KMS-11 (cell line): ENCODE measurements around the gene DIS3L2.
A peak's percentile ranks its signal among the peaks of the same experiment; 100 is the strongest.

Experiments
- H2AFZ ChIP-seq: fragments of 200-600 bp; sonication (generic); 2 replicates; pipeline ENCODE4 v1.6.1; 2016; ENCODE audit warnings: antibody characterized with exemption, mixed run types, low read depth
- H3K27ac ChIP-seq: fragments of 200-600 bp; sonication (generic); 2 replicates; pipeline ENCODE4 v1.6.1; 2016; ENCODE audit warnings: mild to moderate bottlenecking, mixed run types
- H3K27me3 ChIP-seq: fragments of 200-600 bp; sonication (generic); 2 replicates; pipeline ENCODE4 v1.6.1; 2017; ENCODE audit warnings: mild to moderate bottlenecking, low read depth, mixed run types, moderate library complexity; ENCODE audit not compliant: insufficient read depth
- H3K36me3 ChIP-seq: fragments of 200-600 bp; sonication (generic); 2 replicates; pipeline ENCODE4 v1.6.1; 2017; ENCODE audit warnings: mild to moderate bottlenecking, mixed run types; ENCODE audit not compliant: insufficient read depth
- H3K4me1 ChIP-seq: fragments of 200-600 bp; sonication (generic); 2 replicates; pipeline ENCODE4 v1.6.1; 2016; ENCODE audit warnings: mild to moderate bottlenecking, low read depth, mixed run types; ENCODE audit not compliant: poor library complexity, severe bottlenecking
- H3K4me2 ChIP-seq: fragments of 200-600 bp; sonication (generic); 2 replicates; pipeline ENCODE4 v1.7.0; 2016; ENCODE audit warnings: mild to moderate bottlenecking, mixed run types
- H3K4me3 ChIP-seq: fragments of 200-600 bp; sonication (generic); IDR thresholded peaks from 2 replicates; pipeline ENCODE4 v1.6.1; 2017; ENCODE audit warnings: low read depth, low read length, mixed read lengths; ENCODE audit not compliant: insufficient read depth
- H3K79me2 ChIP-seq: fragments of 200-600 bp; sonication (generic); 2 replicates; pipeline ENCODE4 v1.6.1; 2016; ENCODE audit warnings: low read depth, mixed run types; ENCODE audit not compliant: insufficient read depth
- H3K9ac ChIP-seq: fragments of 200-600 bp; sonication (generic); 2 replicates; pipeline ENCODE4 v1.6.1; 2016; ENCODE audit warnings: mild to moderate bottlenecking, mixed run types
- H4K20me1 ChIP-seq: fragments of 200-600 bp; sonication (generic); 2 replicates; pipeline ENCODE4 v1.6.1; 2016; ENCODE audit warnings: mild to moderate bottlenecking, mixed run types; ENCODE audit not compliant: insufficient read depth
- TF ChIP-seq, protein P1 (sequence below): fragments of 200-600 bp; sonication (generic); conservative IDR thresholded peaks from 2 replicates; pipeline ENCODE4 v1.6.1; 2017; ENCODE audit warnings: low read depth, mild to moderate bottlenecking, antibody characterized with exemption, low read length, moderate library complexity, mixed read lengths

Gene DIS3L2

DNA sequence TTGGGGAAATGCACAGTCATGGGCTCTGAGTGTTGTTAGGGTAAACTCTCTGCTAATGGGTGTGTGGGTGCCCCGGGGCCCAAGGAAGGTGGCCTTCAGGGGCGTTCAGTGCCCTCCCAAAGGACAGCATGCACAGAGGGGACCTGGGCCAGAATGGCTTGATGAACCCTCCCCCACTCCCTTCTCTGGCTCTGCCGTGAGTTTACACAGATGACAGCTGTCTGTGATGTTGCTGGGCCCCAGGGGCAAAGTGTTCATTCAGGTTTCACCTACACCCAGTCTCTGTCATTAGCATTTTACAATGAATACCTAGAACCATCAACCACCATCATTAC lies 38.5 kb upstream of the DIS3L2 start:
- Histone ChIP-seq H2AFZ (no peak overlapping the region), H3K27me3 (peaks cover 8% of the 10 kb centered on the region; the same call in 1 of the 2 replicates), H3K79me2 (no peaks in the 10 kb centered on the region), H3K4me2 (no peak overlapping the region), H3K36me3 (no peaks in the 10 kb centered on the region), H3K27ac (no peak overlapping the region), H4K20me1 (no peaks in the 10 kb centered on the region), H3K4me3 (no peak overlapping the region), H3K9ac (no peak overlapping the region), H3K4me1 (no peaks in the 10 kb centered on the region)
- TF ChIP-seq, protein P1, sequence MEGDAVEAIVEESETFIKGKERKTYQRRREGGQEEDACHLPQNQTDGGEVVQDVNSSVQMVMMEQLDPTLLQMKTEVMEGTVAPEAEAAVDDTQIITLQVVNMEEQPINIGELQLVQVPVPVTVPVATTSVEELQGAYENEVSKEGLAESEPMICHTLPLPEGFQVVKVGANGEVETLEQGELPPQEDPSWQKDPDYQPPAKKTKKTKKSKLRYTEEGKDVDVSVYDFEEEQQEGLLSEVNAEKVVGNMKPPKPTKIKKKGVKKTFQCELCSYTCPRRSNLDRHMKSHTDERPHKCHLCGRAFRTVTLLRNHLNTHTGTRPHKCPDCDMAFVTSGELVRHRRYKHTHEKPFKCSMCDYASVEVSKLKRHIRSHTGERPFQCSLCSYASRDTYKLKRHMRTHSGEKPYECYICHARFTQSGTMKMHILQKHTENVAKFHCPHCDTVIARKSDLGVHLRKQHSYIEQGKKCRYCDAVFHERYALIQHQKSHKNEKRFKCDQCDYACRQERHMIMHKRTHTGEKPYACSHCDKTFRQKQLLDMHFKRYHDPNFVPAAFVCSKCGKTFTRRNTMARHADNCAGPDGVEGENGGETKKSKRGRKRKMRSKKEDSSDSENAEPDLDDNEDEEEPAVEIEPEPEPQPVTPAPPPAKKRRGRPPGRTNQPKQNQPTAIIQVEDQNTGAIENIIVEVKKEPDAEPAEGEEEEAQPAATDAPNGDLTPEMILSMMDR = no peak

DNA sequence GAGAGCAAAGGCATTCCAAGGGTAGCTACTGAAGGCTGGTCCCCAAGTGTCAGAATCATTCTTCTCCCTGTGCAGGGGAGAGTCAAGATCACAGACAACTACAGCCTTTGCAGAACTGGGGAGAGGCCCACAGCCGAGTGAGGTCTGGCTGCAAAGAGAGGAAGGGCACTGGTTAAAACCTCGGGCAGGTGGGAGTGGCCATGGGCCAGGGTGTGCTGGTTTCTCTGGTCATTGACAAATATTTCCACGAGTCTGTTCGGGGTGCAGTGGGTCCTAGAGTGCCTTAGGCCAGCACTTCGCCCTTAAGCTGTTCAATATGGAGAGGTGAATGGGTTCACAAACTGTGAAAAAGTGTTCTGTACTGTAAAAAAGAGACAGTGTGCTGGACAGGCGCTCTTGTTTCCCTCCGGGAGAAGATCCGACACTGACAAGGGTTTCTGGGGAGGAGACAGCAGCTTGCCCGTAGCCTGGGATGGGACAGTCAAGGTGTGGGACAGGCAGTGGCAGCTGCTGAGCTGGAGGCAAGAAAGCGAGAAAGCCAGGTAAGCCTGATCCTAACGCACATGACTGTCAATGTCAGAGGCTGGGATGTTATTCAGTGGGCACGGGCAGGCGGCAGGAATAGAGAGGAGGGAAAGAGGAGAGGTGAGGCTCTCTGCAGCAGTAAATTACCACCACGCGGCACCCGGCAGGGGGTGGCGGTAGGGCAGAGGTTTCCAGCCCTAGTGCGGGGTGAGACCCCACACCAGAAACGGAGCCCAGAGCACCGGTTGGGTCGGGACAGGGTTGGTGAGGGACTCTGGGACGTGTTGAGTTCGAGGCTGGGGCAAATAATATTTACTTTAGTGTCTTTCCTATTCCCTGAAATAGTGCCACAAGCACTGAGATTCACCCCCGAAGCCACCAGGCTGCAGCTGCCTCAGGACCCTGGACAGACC lies 37.3 kb upstream of the DIS3L2 start:
- no peak overlapping the region for H3K4me3 ChIP-seq
- H3K27me3 ChIP-seq = peaks cover 8% of the 10 kb centered on the region; the same call in 1 of the 2 replicates
- no peaks in the 10 kb centered on the region for H3K79me2 ChIP-seq
- H3K36me3 ChIP-seq = no peaks in the 10 kb centered on the region
- no peaks in the 10 kb centered on the region for H4K20me1 ChIP-seq
- H2AFZ ChIP-seq = no peak overlapping the region
- H3K4me2 ChIP-seq = no peak overlapping the region
- no peak overlapping the region for H3K9ac ChIP-seq
- H3K27ac ChIP-seq = no peak overlapping the region
- H3K4me1 ChIP-seq = no peaks in the 10 kb centered on the region
- TF ChIP-seq, protein P1 = no peak

DNA sequence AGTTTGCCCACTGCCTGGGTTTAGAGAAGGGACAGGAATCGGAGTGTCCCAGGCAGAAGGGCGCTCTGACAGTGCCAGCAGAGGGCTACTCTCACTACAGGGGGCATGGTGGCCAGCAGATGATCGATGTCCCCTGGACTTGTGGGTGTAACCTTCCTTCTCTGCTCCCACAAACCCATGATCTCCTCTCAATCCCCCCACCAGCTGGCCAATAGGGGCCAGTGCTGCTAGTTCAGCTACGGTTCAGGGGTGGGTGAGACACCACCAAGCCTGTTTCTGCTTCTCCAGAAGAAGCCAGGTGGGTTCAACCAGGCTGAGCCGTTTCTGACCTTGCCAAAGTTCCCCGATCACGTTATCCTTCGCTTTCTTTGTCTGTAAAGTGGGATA lies 36.6 kb upstream of the DIS3L2 start:
- H2AFZ ChIP-seq = peak overlapping the region; percentile 82
- H3K9ac ChIP-seq = no peak overlapping the region
- TF ChIP-seq, protein P1 = no peak
- H4K20me1 ChIP-seq = no peaks in the 10 kb centered on the region
- peaks cover 8% of the 10 kb centered on the region; the same call in 1 of the 2 replicates for H3K27me3 ChIP-seq
- H3K27ac ChIP-seq = no peak overlapping the region
- no peak overlapping the region for H3K4me3 ChIP-seq
- H3K4me1 ChIP-seq = no peaks in the 10 kb centered on the region
- no peaks in the 10 kb centered on the region for H3K36me3 ChIP-seq
- H3K79me2 ChIP-seq = no peaks in the 10 kb centered on the region
- peak overlapping the region; percentile 66; the same call in 1 of the 2 replicates for H3K4me2 ChIP-seq

DNA sequence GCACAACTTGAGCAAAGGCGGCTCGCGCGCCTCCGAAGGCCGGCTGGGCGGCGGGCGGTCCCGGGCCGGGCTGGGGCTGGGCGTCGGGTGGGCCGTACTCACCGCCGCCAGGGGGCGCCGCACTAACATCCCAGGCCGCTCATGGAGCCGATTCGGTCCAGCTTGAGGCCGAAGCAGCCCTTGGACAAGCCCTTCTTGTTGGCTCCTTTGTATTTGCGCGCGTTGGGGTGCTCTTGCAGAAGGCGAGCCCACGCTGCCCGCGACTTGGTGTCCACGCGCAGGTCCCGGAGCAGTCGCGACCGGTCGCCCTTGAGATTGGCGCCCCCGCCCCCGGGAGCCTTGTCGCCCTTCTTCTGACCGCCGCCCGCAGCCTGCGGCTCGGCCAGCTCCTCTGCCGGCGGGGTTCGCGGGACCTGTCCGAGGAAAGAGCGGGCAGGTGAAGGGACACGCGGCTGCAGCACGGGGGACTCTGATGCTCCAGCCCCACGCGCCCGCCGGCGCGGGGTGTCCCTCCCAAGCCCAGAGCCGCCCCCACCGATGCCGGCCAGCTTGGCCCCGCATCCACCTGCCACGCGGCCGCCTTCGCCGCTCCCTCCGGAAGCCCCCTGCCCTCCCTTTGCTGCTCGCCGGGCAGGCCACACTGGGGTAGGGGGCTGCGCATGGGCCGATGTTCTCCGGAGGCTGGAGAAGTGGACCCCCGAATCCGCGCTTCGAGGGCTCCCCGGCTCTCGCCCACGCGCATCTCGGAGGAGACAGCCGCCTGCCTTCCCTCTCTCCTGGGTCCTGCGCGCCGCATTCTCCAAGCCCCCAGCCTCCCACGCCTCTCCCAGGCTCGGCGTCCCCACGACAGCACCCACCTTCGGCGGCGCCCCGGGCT lies 36.0 kb upstream of the DIS3L2 start:
- Histone ChIP-seq H4K20me1 (no peaks in the 10 kb centered on the region), H3K4me2 (peak overlapping the region; percentile 66; the same call in 1 of the 2 replicates), H3K36me3 (no peaks in the 10 kb centered on the region), H3K27me3 (peaks cover 8% of the 10 kb centered on the region; the same call in 1 of the 2 replicates), H3K4me3 (no peak overlapping the region), H3K4me1 (no peaks in the 10 kb centered on the region), H3K79me2 (no peaks in the 10 kb centered on the region), H2AFZ (peak overlapping the region; percentile 82), H3K27ac (no peak overlapping the region), H3K9ac (no peak overlapping the region)
- TF ChIP-seq, protein P1 = peak; percentile 74
